Suprapubic skin (tissue), 4 donors: ENCODE data around the gene KRTAP5-10. TPM values are rescaled to one million over a fixed set of nuclear protein-coding genes. Genes with fewer than 3 reads are reported as not detected.
A peak's percentile ranks its signal among the peaks of the same experiment; 100 is the strongest.

Source experiments
- DNase-seq, 2 donors: peaks; one replicate each; pipeline ENCODE4 v3.0.0-alpha.2; 2019; ENCODE audit warnings: low spot score in 2 of 2
- H3K27ac ChIP-seq: fragments of 200-600 bp; sonication (generic); one replicate; pipeline ENCODE4 v1.5.1; 2019
- H3K27me3 ChIP-seq: fragments of 200-600 bp; sonication (generic); one replicate; pipeline ENCODE4 v1.5.1; 2019
- H3K36me3 ChIP-seq: fragments of 200-600 bp; sonication (generic); one replicate; pipeline ENCODE4 v1.5.1; 2019
- H3K4me1 ChIP-seq: fragments of 200-600 bp; sonication (generic); one replicate; pipeline ENCODE4 v1.5.1; 2019
- H3K4me3 ChIP-seq: fragments of 200-600 bp; sonication (generic); one replicate; pipeline ENCODE4 v1.5.1; 2019; ENCODE audit warnings: mild to moderate bottlenecking
- H3K9me3 ChIP-seq: fragments of 200-600 bp; sonication (generic); one replicate; pipeline ENCODE4 v1.5.1; 2019
- EP300 ChIP-seq: sonication (generic); formaldehyde crosslinking; IDR thresholded peaks from one replicate; pipeline ENCODE4 v1.6.1; 2017; ENCODE audit warnings: antibody characterized with exemption
- POLR2A ChIP-seq, 2 donors: fragments of 450-650 bp; IDR thresholded peaks; one replicate each; pipeline ENCODE4 v1.6.1; 2017; ENCODE audit warnings: antibody characterized with exemption in 2 of 2, mild to moderate bottlenecking in 2 of 2, moderate library complexity in 2 of 2
- POLR2AphosphoS5 ChIP-seq, 3 donors: sonication (generic); formaldehyde crosslinking; IDR thresholded peaks; one replicate each; pipeline ENCODE4 v1.6.1; 2017; ENCODE audit warnings: antibody characterized with exemption in 3 of 3
- WGBS: methylation state at CpG from one replicate; pipeline ENCODE4 v1.1.5; 2018; 5-methylcytosine and 5-hydroxymethylcytosine counted together
- total RNA-seq, 4 donors: library from RNA; depleted of rRNA; stranded (reverse); fragments of >200 nt; gene quantifications; one replicate each; pipeline ENCODE4 v1.1.0, GENCODE V29; 2016
- TF ChIP-seq, protein P1 (sequence below), 2 donors: fragments of 200-600 bp in 1 of 2; fragments of 450-650 bp in 1 of 2; sonication (generic) in 1 of 2; IDR thresholded peaks; one replicate each; pipeline ENCODE4 v1.5.1; 2016 to 2019; ENCODE audit warnings: antibody characterized with exemption in 2 of 2, mild to moderate bottlenecking in 1 of 2, moderate library complexity in 1 of 2

Gene KRTAP5-10, protein sequence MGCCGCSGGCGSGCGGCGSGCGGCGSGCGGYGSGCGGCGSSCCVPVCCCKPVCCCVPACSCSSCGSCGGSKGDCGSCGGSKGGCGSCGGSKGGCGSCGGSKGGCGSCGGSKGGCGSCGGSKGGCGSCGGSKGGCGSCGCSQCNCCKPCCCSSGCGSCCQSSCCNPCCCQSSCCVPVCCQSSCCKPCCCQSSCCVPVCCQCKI
- total RNA-seq: 1 to 10 TPM in 3 of 4 donors, not detected in 1; 1.1 to 5.9 (median 3.9) TPM

DNA sequence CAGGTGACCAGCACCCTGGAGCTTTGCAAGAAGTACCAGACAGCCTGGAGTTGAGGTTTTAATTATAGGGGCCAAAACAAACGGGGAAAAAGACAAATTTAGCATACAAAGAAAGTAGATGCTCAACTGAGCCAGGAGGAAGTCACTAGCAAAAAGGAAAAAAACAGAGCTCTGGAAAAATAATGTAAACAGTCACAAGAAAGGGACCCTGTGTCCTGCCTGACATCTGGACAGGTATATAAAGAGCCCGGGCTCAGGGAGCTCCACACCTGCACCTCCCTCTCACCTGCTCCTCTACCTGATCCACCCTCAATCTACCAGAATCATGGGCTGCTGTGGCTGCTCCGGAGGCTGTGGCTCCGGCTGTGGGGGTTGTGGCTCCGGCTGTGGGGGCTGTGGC, at the start of gene KRTAP5-10:
TSS of gene KRTAP5-10 (plus strand) at position 301 of the 400 bp plus-strand sequence. CDS start at position 326, 25 bp downstream.
- H3K4me1 ChIP-seq: peaks cover 11% of the 10 kb centered on the region
- peaks cover 21% of the 10 kb centered on the region for H3K27me3 ChIP-seq
- no peak within 1 kb of the TSS for H3K4me3 ChIP-seq
- H3K27ac ChIP-seq: no peak within 1 kb of the TSS
- DNase-seq: no peak
- TF ChIP-seq, protein P1, sequence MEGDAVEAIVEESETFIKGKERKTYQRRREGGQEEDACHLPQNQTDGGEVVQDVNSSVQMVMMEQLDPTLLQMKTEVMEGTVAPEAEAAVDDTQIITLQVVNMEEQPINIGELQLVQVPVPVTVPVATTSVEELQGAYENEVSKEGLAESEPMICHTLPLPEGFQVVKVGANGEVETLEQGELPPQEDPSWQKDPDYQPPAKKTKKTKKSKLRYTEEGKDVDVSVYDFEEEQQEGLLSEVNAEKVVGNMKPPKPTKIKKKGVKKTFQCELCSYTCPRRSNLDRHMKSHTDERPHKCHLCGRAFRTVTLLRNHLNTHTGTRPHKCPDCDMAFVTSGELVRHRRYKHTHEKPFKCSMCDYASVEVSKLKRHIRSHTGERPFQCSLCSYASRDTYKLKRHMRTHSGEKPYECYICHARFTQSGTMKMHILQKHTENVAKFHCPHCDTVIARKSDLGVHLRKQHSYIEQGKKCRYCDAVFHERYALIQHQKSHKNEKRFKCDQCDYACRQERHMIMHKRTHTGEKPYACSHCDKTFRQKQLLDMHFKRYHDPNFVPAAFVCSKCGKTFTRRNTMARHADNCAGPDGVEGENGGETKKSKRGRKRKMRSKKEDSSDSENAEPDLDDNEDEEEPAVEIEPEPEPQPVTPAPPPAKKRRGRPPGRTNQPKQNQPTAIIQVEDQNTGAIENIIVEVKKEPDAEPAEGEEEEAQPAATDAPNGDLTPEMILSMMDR (IDR thresholded peaks at IDR 0.05): no peak
- no peak for TF ChIP-seq EP300
- no peak for TF ChIP-seq POLR2A (IDR thresholded peaks at IDR 0.05)
- TF ChIP-seq POLR2AphosphoS5 (IDR thresholded peaks at IDR 0.05): no peak
- 45% methylated on average over 4 of the region's 5 CpGs for WGBS
- no peaks in the 10 kb centered on the region for H3K9me3 ChIP-seq
- no peaks in the 10 kb centered on the region for H3K36me3 ChIP-seq

DNA sequence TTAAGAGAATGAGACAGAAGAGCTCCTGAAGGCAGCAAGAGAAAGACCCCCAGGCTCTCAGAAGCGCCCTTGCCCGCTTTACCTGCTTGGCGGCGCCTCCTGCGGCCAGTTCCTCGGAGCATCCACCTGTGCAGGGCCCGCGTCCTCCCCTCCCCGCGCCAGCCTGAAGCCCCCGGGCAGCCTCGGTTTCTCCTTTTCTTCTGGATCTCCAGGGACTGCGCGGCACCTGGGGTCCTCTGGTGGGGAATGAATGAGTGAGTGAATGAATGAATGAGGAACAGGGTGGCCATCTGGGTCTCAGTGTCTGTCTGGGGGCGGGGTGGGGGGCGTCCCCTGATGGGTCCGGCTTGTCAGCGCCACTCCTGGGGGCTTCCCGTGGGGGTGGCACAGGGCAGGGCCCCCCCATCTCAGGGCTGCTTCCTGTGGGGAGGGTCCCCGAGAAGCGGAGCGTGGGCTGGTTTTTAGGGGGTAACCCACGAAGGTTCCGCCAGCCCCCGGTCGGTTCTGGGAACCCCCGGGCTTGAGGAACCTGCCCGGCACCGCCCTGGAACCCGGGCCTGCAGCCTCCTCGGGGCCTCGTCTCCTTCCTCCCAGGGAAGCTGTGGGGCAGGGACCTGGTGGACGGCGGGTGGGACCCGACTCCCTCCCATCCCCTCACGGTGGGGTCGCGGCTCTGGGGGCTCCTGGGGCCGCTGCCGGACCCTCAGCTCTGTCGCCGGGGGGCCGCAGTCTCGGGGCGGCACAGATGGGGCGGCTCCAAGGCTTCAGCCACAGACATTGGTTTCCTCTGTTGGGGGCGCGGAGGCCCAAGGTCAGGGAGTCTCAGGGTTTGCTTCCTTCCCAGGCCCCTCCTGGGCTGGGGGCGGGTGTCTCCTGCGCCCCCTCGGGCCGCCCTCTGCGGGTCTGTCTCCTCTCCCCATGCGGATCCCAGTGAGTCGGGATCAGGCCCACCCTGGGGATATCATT, 46.6 kb upstream of the KRTAP5-10 start:
- H3K4me1 ChIP-seq: no peaks in the 10 kb centered on the region
- H3K9me3 ChIP-seq: no peaks in the 10 kb centered on the region
- H3K36me3 ChIP-seq: no peaks in the 10 kb centered on the region
- DNase-seq: peak; percentile 44 to 69
- no peak for TF ChIP-seq POLR2AphosphoS5 (IDR thresholded peaks at IDR 0.05)
- TF ChIP-seq, protein P1 (IDR thresholded peaks at IDR 0.05): no peak
- H3K27me3 ChIP-seq: no peaks in the 10 kb centered on the region
- 93% methylated on average over 18 of the region's 55 CpGs for WGBS
- no peak overlapping the region for H3K4me3 ChIP-seq
- H3K27ac ChIP-seq: no peak overlapping the region

- Histone ChIP-seq H3K27ac (no peak overlapping the region), H3K27me3 (no peaks in the 10 kb centered on the region), H3K36me3 (no peaks in the 10 kb centered on the region), H3K4me3 (no peak overlapping the region), H3K4me1 (no peaks in the 10 kb centered on the region), H3K9me3 (no peaks in the 10 kb centered on the region)
- TF ChIP-seq POLR2AphosphoS5 (IDR thresholded peaks at IDR 0.05) (no peak), POLR2A (IDR thresholded peaks at IDR 0.05) (no peak), EP300 (no peak)
- TF ChIP-seq, protein P1 (IDR thresholded peaks at IDR 0.05): no peak
- DNase-seq: peak; percentile 17 to 69
- 80% methylated on average over 8 of the region's 10 CpGs for WGBS
Measured at GRCh38 chr11:71519546-71519945, 45.8 kb upstream of the KRTAP5-10 start.

GRCh38 chr11:71525188-71525937, 40.0 kb upstream of the KRTAP5-10 start:
- Histone ChIP-seq H3K36me3 (no peaks in the 10 kb centered on the region), H3K4me1 (no peaks in the 10 kb centered on the region), H3K27me3 (no peaks in the 10 kb centered on the region), H3K27ac (no peak overlapping the region), H3K4me3 (no peak overlapping the region), H3K9me3 (no peaks in the 10 kb centered on the region)
- no peak for TF ChIP-seq POLR2A (IDR thresholded peaks at IDR 0.05)
- TF ChIP-seq, protein P1 (IDR thresholded peaks at IDR 0.05): no peak
- no peak for TF ChIP-seq POLR2AphosphoS5 (IDR thresholded peaks at IDR 0.05)
- TF ChIP-seq EP300: no peak
- DNase-seq: peak in 1 of 2 donors; percentile 20
- WGBS: 58% methylated on average over 3 of the region's 3 CpGs
